K562 (cell line): Measurements from ENCODE around the gene MAML3. TPM values are rescaled to one million over a fixed set of nuclear protein-coding genes. Genes with fewer than 3 reads are reported as not detected.

Experiments used
- ATAC-seq: fragments of 200-7000 bp; cut with Tn5 transposase; 3 replicates; pipeline ENCODE4 v1.9.1; 2020; ENCODE audit warnings: moderate library complexity
- BruUV-seq: library from RNA; stranded (reverse); fragments of 400-500 nt; replicated peaks from 2 replicates; lab custom pipeline; 2021; lab: Mats Ljungman, UMichigan
- CTCF ChIA-PET: fragments of 300-600 bp; formaldehyde crosslinking; extraction: SDS; loops from one replicate; lab custom pipeline; 2021; ENCODE audit warnings: low intra/inter-chr PET ratio; lab: Yijun Ruan, JAX
- POLR2A ChIA-PET: fragments of 300-600, 350-650 bp; sonication (Branson Sonifier 250); formaldehyde crosslinking; extraction: SDS; loops from one replicate; lab custom pipeline; 2021; ENCODE audit warnings: antibody characterized with exemption, inconsistent platforms; lab: Yijun Ruan, JAX
- DNase-seq, 4 experiments: peaks; one replicate each; pipeline versions ENCODE4 v3.0.0 to v3.0.0-alpha.2; 2011 to 2018; ENCODE audit warnings: low spot score in 3 of 4, mixed read lengths in 3 of 4; ENCODE audit errors: extremely low read depth in 1 of 4
- FAIRE-seq: peaks from 2 replicates; lab custom pipeline; 2011; peaks lifted over from hg19 to GRCh38; lab: Jason Lieb, UNC
- H2AFZ ChIP-seq: 2 replicates; pipeline ENCODE4 v1.6.0; 2011; ENCODE audit warnings: low read depth, low read length, control low read depth, inconsistent platforms
- H3K27ac ChIP-seq: fragments of 200-600 bp; 3 replicates; pipeline ENCODE4 v1.8.0; 2011; ENCODE audit warnings: low read depth, mild to moderate bottlenecking, control low read depth, inconsistent platforms, low read length, moderate library complexity, mixed read lengths; ENCODE audit errors: extremely low read depth
- H3K27me3 ChIP-seq, 2 experiments: fragments of 300-600 bp in 1 of 2; 2 replicates in 1 of 2; 3 replicates in 1 of 2; pipeline versions ENCODE4 v1.6.0 to v1.8.0; 2011; ENCODE audit warnings: inconsistent platforms in 2 of 2, low read length in 2 of 2, mild to moderate bottlenecking in 1 of 2, mixed read lengths in 1 of 2, moderate library complexity in 1 of 2; ENCODE audit not compliant: control insufficient read depth in 2 of 2, insufficient read depth in 2 of 2
- H3K36me3 ChIP-seq: fragments of 300-600 bp; 3 replicates; pipeline ENCODE4 v1.8.0; 2011; ENCODE audit warnings: mild to moderate bottlenecking, low read length, inconsistent platforms; ENCODE audit not compliant: control insufficient read depth, insufficient read depth
- H3K4me1 ChIP-seq, 2 experiments: fragments of 200-600 bp in 1 of 2; replicated peaks in 1 of 2; 2 replicates in 1 of 2; 3 replicates in 1 of 2; pipeline versions ENCODE4 v1.5.1 to v1.8.0; 2011; ENCODE audit warnings: inconsistent platforms in 2 of 2, low read length in 2 of 2, mild to moderate bottlenecking in 1 of 2, mixed read lengths in 1 of 2, moderate library complexity in 1 of 2; ENCODE audit not compliant: control insufficient read depth in 2 of 2, insufficient read depth in 2 of 2
- H3K4me2 ChIP-seq: 2 replicates; pipeline ENCODE4 v1.6.1; 2011; ENCODE audit warnings: low read length, control low read depth, inconsistent platforms, mixed read lengths; ENCODE audit not compliant: insufficient read depth
- H3K4me3 ChIP-seq: fragments of 200-600 bp; sonication (generic), shearing (Covaris generic); 2 replicates; pipeline ENCODE4 v1.5.1; 2016; ENCODE audit warnings: control low read depth, inconsistent platforms
- H3K79me2 ChIP-seq: fragments of 200-600 bp; 3 replicates; pipeline ENCODE4 v1.8.0; 2011; ENCODE audit warnings: low read length, inconsistent platforms; ENCODE audit not compliant: control insufficient read depth, insufficient read depth
- H3K9ac ChIP-seq, 2 experiments: 2 replicates each; pipeline versions ENCODE4 v1.6.0 to v1.6.1; 2011; ENCODE audit warnings: low read depth in 2 of 2, low read length in 2 of 2, control low read depth in 1 of 2, inconsistent platforms in 1 of 2, mild to moderate bottlenecking in 1 of 2, mixed read lengths in 1 of 2; ENCODE audit not compliant: insufficient read depth in 1 of 2
- H3K9me1 ChIP-seq: one replicate; pipeline ENCODE4 v1.6.0; 2011; ENCODE audit warnings: inconsistent platforms, mild to moderate bottlenecking, low read length, moderate library complexity; ENCODE audit not compliant: control insufficient read depth, insufficient read depth
- H3K9me3 ChIP-seq: replicated peaks from 2 replicates; pipeline ENCODE4 v1.5.1; 2011; ENCODE audit warnings: low read depth, low read length, inconsistent platforms; ENCODE audit not compliant: control insufficient read depth, insufficient read depth
- H4K20me1 ChIP-seq: replicated peaks from 2 replicates; pipeline ENCODE4 v1.6.1; 2011; ENCODE audit warnings: low read length, inconsistent platforms, mixed read lengths; ENCODE audit not compliant: control insufficient read depth, insufficient read depth
- BRD4 ChIP-seq: fragments of 200-600 bp; sonication (generic); IDR thresholded peaks from 2 replicates; pipeline ENCODE4 v1.6.1; 2017; ENCODE audit warnings: inconsistent platforms
- EHMT2 ChIP-seq: fragments of 450-650 bp; IDR thresholded peaks from 2 replicates; pipeline ENCODE4 v1.6.1; 2018; ENCODE audit warnings: antibody characterized with exemption
- SLC30A9 ChIP-seq: fragments of 250-450 bp; sonication (Bioruptor Pico); IDR thresholded peaks from 2 replicates; pipeline ENCODE4 v1.8.0; 2022; ENCODE audit warnings: mild to moderate bottlenecking, moderate library complexity
- TCF3 ChIP-seq: sonication (generic); formaldehyde crosslinking; IDR thresholded peaks from 2 replicates; pipeline ENCODE4 v1.4.0; 2020; ENCODE audit warnings: mild to moderate bottlenecking, missing genetic modification reagents
- ZZZ3 ChIP-seq: fragments of 450-650 bp; IDR thresholded peaks from 2 replicates; pipeline ENCODE4 v1.6.1; 2016; ENCODE audit warnings: antibody characterized with exemption, mild to moderate bottlenecking, moderate library complexity
- WGBS: fragments of 100-300 bp; shearing (Covaris generic); methylation state at CpG from one replicate; pipeline ENCODE4 v1.1.6; 2016; ENCODE audit warnings: low coverage, mixed read lengths; ENCODE audit not compliant: insufficient coverage; ENCODE audit errors: missing lambda C conversion rate; 5-methylcytosine and 5-hydroxymethylcytosine counted together
- in situ Hi-C: fragments of 300-500 bp; cut with MboI; formaldehyde crosslinking; loops from 4 replicates; pipeline ENCODE4 v1.15.0; 2018; ENCODE audit warnings: inconsistent platforms, mixed read lengths
- intact Hi-C: fragments of 100-400 bp; cut with micrococcal nuclease; formaldehyde crosslinking; loops from 2 replicates; pipeline ENCODE4 v1.14.2; 2022
- polyA plus RNA-seq, 8 experiments: library from polyadenylated mRNA; depleted of rRNA in 4 of 8; stranded (reverse) in 5 of 8; unstranded in 3 of 8; fragments of >200 nt; fragmentation: Nextera tagmentation in 2 of 8; fragmentation: Illumina TruSeq in 1 of 8; extraction: Ambion mirVana in 2 of 8; extraction: Trizol in 1 of 8; gene quantifications; 2 replicates each; pipeline versions ENCODE4 v1.2.1 to v1.2.3, GENCODE V29; 2011 to 2014; ENCODE audit warnings: inconsistent platforms in 1 of 8, missing spikeins in 1 of 8
- total RNA-seq, 7 experiments: library from RNA; depleted of rRNA in 6 of 7; stranded (reverse); fragments of >200 nt in 6 of 7; fragmentation: Illumina TruSeq in 2 of 7; extraction: Trizol in 2 of 7; gene quantifications; 2 replicates each; pipeline versions ENCODE4 v1.2.1 to v1.2.3, GENCODE V29; 2011 to 2021; ENCODE audit warnings: low replicate concordance in 1 of 7
- TF ChIP-seq, protein P1 (sequence below), 2 experiments: IDR thresholded peaks in 1 of 2; conservative IDR thresholded peaks in 1 of 2; 2 replicates each; pipeline ENCODE4 v1.6.1; 2016; ENCODE audit warnings: low read depth in 2 of 2, mild to moderate bottlenecking in 1 of 2, missing compliant biosample characterization in 1 of 2, missing genetic modification characterization in 1 of 2, moderate library complexity in 1 of 2

Gene MAML3
- total and polyA plus RNA-seq, 9 of the 15 experiments (the other 6 are each of a cell fraction or from before 2014, with no cell fraction given) = 0.01 to 0.55 (median 0.25) TPM

DNA sequence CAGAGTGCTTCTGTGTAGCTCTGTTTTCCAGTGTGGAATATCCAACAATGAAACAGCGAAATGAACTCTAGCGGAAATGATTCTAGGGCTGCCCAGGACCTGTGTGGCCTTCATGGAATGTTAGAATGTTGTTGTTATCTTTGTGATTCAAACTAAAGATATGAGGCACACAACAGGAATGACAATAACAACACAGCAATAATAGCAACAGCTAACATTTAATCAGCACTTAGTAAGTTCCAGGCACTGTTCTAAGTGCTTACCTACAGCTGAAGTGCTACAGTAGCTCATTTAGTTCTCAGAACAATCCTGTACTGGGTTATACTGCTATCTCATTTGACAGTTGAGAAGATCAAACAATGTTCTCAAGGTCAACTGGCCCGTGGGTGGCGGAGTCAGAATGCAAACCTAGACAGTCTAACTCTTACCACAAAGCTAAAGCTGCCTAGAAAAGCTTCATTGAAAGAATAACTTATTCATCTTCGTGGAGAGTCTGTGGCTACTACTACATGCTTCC, 63.7 kb downstream of the MAML3 start:
- no peak overlapping the region for H3K9ac ChIP-seq
- TF ChIP-seq, protein P1, sequence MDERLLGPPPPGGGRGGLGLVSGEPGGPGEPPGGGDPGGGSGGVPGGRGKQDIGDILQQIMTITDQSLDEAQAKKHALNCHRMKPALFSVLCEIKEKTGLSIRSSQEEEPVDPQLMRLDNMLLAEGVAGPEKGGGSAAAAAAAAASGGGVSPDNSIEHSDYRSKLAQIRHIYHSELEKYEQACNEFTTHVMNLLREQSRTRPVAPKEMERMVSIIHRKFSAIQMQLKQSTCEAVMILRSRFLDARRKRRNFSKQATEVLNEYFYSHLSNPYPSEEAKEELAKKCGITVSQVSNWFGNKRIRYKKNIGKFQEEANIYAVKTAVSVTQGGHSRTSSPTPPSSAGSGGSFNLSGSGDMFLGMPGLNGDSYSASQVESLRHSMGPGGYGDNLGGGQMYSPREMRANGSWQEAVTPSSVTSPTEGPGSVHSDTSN (CRISPR knock-in tag; IDR thresholded peaks at IDR 0.05; ENCODE audit: low read depth) = no peak
- TF ChIP-seq, protein P1 (tag; conservative IDR thresholded peaks at IDR 0.05; ENCODE audit: low read depth) = no peak
- TF ChIP-seq EHMT2 (no peak), BRD4 (no peak), TCF3 (CRISPR knock-in tag) (no peak), SLC30A9 (CRISPR knock-in tag) (no peak), ZZZ3 (no peak)
- ATAC-seq = no peak
- POLR2A ChIA-PET = no interaction called here
- H3K27ac ChIP-seq = no peak overlapping the region
- intact Hi-C loops = no loop called here
- H3K9me1 ChIP-seq = no peaks in the 10 kb centered on the region
- no peaks in the 10 kb centered on the region; a peak in 1 of 5 replicates for H3K4me1 ChIP-seq
- no peak overlapping the region for H2AFZ ChIP-seq
- H3K79me2 ChIP-seq = no peaks in the 10 kb centered on the region
- no peak for FAIRE-seq
- in situ Hi-C loops = no loop called here
- CTCF ChIA-PET = no interaction called here
- no peaks in the 10 kb centered on the region for H4K20me1 ChIP-seq
- no peak for DNase-seq
- no peak overlapping the region for H3K4me3 ChIP-seq
- H3K4me2 ChIP-seq = no peak overlapping the region
- no peaks in the 10 kb centered on the region for H3K36me3 ChIP-seq
- BruUV-seq = no TSS peak
- no peaks in the 10 kb centered on the region for H3K9me3 ChIP-seq
- 9% methylated on average over 5 of the region's 5 CpGs for WGBS
- peaks cover 17 to 28% of the 10 kb centered on the region in 2 experiments for H3K27me3 ChIP-seq
